HepG2 (cell line): Measurements from ENCODE around the gene CCDC74A. TPM values are rescaled to one million over a fixed set of nuclear protein-coding genes. Genes with fewer than 3 reads are reported as not detected.

ENCODE experiments used
- ATAC-seq: fragments of 200-7000 bp; cut with Tn5 transposase; 3 replicates; pipeline ENCODE4 v1.9.1; 2020; ENCODE audit warnings: mild to moderate bottlenecking, moderate library complexity
- BruUV-seq: library from RNA; stranded (reverse); fragments of 400-500 nt; replicated peaks from 2 replicates; lab custom pipeline; 2021; lab: Mats Ljungman, UMichigan
- CTCF ChIA-PET: fragments of 300-600 bp; formaldehyde crosslinking; extraction: SDS; loops from one replicate; lab custom pipeline; 2021; ENCODE audit warnings: low total read pairs, inconsistent platforms, low intra/inter-chr PET ratio; lab: Yijun Ruan, JAX
- POLR2A ChIA-PET: fragments of 350-600 bp; sonication (Branson Sonifier 250); formaldehyde crosslinking; loops from one replicate; lab custom pipeline; 2020; ENCODE audit warnings: antibody characterized with exemption, inconsistent platforms; lab: Yijun Ruan, JAX
- DNase-seq: peaks from one replicate; pipeline ENCODE4 v3.0.0-alpha.2; 2015; ENCODE audit warnings: low spot score
- FAIRE-seq: peaks from 3 replicates; lab custom pipeline; 2011; peaks lifted over from hg19 to GRCh38; lab: Jason Lieb, UNC
- H2AFZ ChIP-seq: one replicate; pipeline ENCODE4 v1.6.1; 2011; ENCODE audit warnings: low read length, inconsistent platforms
- H3K27ac ChIP-seq: fragments of 300-600 bp; 3 replicates; pipeline ENCODE4 v1.8.0; 2011; ENCODE audit warnings: mixed run types, mild to moderate bottlenecking, mixed read lengths, low read length, inconsistent platforms; ENCODE audit not compliant: insufficient read depth; ENCODE audit errors: extremely low read length
- H3K27me3 ChIP-seq, 2 experiments: fragments of 200-600 bp in 1 of 2; 2 replicates in 1 of 2; 3 replicates in 1 of 2; pipeline versions ENCODE4 v1.6.0 to v1.8.0; 2011; ENCODE audit warnings: low read length in 2 of 2, mild to moderate bottlenecking in 2 of 2, moderate library complexity in 2 of 2, inconsistent platforms in 1 of 2; ENCODE audit not compliant: insufficient read depth in 2 of 2, control insufficient read depth in 1 of 2
- H3K36me3 ChIP-seq, 2 experiments: fragments of 200-600 bp in 1 of 2; replicated peaks in 1 of 2; 2 replicates in 1 of 2; 3 replicates in 1 of 2; pipeline versions ENCODE4 v1.5.1 to v1.8.0; 2011; ENCODE audit warnings: low read length in 2 of 2, inconsistent platforms in 1 of 2; ENCODE audit not compliant: insufficient read depth in 2 of 2, control insufficient read depth in 1 of 2
- H3K4me1 ChIP-seq: 2 replicates; pipeline ENCODE4 v1.5.1; 2012; ENCODE audit warnings: low read length, inconsistent platforms; ENCODE audit not compliant: insufficient read depth
- H3K4me2 ChIP-seq: 2 replicates; pipeline ENCODE4 v1.6.0; 2011; ENCODE audit warnings: low read depth, low read length, inconsistent platforms
- H3K4me3 ChIP-seq, 3 experiments: fragments of 200-600 bp in 1 of 3; sonication (generic), shearing (Covaris generic) in 1 of 3; replicated peaks in 1 of 3; 2 replicates each; pipeline ENCODE4 v1.5.1; 2011 to 2016; ENCODE audit warnings: low read length in 3 of 3, inconsistent platforms in 2 of 3, low read depth in 2 of 3, mild to moderate bottlenecking in 2 of 3, control low read depth in 1 of 3, mixed read lengths in 1 of 3; ENCODE audit not compliant: insufficient read depth in 1 of 3
- H3K79me2 ChIP-seq: one replicate; pipeline ENCODE4 v1.6.1; 2011; ENCODE audit warnings: low read length, inconsistent platforms; ENCODE audit not compliant: insufficient read depth
- H3K9ac ChIP-seq: 2 replicates; pipeline ENCODE4 v1.6.0; 2011; ENCODE audit warnings: mild to moderate bottlenecking, low read depth, low read length, inconsistent platforms; ENCODE audit not compliant: insufficient read depth
- H3K9me3 ChIP-seq: 2 replicates; pipeline ENCODE4 v1.5.1; 2012; ENCODE audit warnings: mild to moderate bottlenecking, low read length
- H4K20me1 ChIP-seq: 2 replicates; pipeline ENCODE4 v1.6.0; 2011; ENCODE audit warnings: inconsistent platforms, mild to moderate bottlenecking, low read length, moderate library complexity; ENCODE audit not compliant: insufficient read depth
- FOSL2 ChIP-seq: sonication (generic); formaldehyde crosslinking; IDR thresholded peaks from 2 replicates; pipeline ENCODE4 v1.4.0; 2020; ENCODE audit warnings: missing genetic modification reagents
- MLLT10 ChIP-seq: sonication (generic); formaldehyde crosslinking; IDR thresholded peaks from 2 replicates; pipeline ENCODE4 v1.4.0; 2020; ENCODE audit warnings: missing genetic modification reagents
- REXO4 ChIP-seq: sonication (generic); formaldehyde crosslinking; IDR thresholded peaks from 2 replicates; pipeline ENCODE4 v1.8.0; 2022; ENCODE audit warnings: missing genetic modification reagents, mild to moderate bottlenecking, borderline replicate concordance
- RNF2 ChIP-seq: fragments of 450-650 bp; conservative IDR thresholded peaks from 2 replicates; pipeline ENCODE4 v1.6.1; 2016; ENCODE audit warnings: low read depth
- STAG1 ChIP-seq: sonication (generic); formaldehyde crosslinking; IDR thresholded peaks from 2 replicates; pipeline ENCODE4 v1.4.0; 2020; ENCODE audit warnings: missing genetic modification reagents
- ZBTB40 ChIP-seq, 2 experiments: fragments of 450-650 bp in 1 of 2; sonication (generic) in 1 of 2; formaldehyde crosslinking in 1 of 2; IDR thresholded peaks; 2 replicates each; pipeline versions ENCODE4 v1.6.1 to v1.8.0; 2016 to 2022; ENCODE audit warnings: antibody characterized with exemption in 1 of 2, mild to moderate bottlenecking in 1 of 2, missing genetic modification reagents in 1 of 2
- ZNF138 ChIP-seq: sonication (generic); formaldehyde crosslinking; IDR thresholded peaks from 2 replicates; pipeline ENCODE4 v1.5.0; 2020; ENCODE audit warnings: mild to moderate bottlenecking, low read depth, missing genetic modification reagents
- ZNF253 ChIP-seq: sonication (generic); formaldehyde crosslinking; IDR thresholded peaks from 2 replicates; pipeline ENCODE4 v1.8.0; 2022; ENCODE audit warnings: mild to moderate bottlenecking, missing genetic modification reagents, borderline replicate concordance
- ZNF546 ChIP-seq: sonication (generic); formaldehyde crosslinking; conservative IDR thresholded peaks from 2 replicates; pipeline ENCODE4 v1.8.1; 2023; ENCODE audit warnings: mild to moderate bottlenecking, missing genetic modification reagents
- WGBS: methylation state at CpG from one replicate; pipeline ENCODE4 v1.1.6; 2017; ENCODE audit warnings: low lambda C conversion rate; 5-methylcytosine and 5-hydroxymethylcytosine counted together
- in situ Hi-C: cut with HindIII; loops from 2 replicates; pipeline ENCODE4 v1.10.0; 2017; ENCODE audit warnings: low pct_unique_long_range_greater_than_20kb; ENCODE audit not compliant: extremely low pct_ligation_motif_present
- intact Hi-C: fragments of 100-400 bp; cut with micrococcal nuclease; formaldehyde crosslinking; loops from one replicate; pipeline ENCODE4 v1.10.0; 2022; ENCODE audit not compliant: unreplicated experiment
- polyA plus RNA-seq, 8 experiments: library from polyadenylated mRNA; depleted of rRNA in 3 of 8; stranded (reverse) in 7 of 8; unstranded in 1 of 8; fragments of >200 nt; fragmentation: Illumina TruSeq in 4 of 8; extraction: Trizol in 4 of 8; gene quantifications; 2 replicates each; pipeline versions ENCODE4 v1.2.1 to v1.2.3, GENCODE V29; 2011 to 2016; ENCODE audit warnings: low read depth in 4 of 8, missing spikeins in 1 of 8, mixed read lengths in 1 of 8; ENCODE audit not compliant: insufficient read depth in 1 of 8
- total RNA-seq, 5 experiments: library from RNA; depleted of rRNA; stranded (reverse); fragments of >200 nt; fragmentation: Illumina TruSeq; extraction: Trizol; gene quantifications; 2 replicates each; pipeline ENCODE4 v1.2.3, GENCODE V29; 2016; ENCODE audit warnings: low read depth in 1 of 5
- TF ChIP-seq, protein P1 (sequence below): sonication (generic); formaldehyde crosslinking; IDR thresholded peaks from 2 replicates; pipeline ENCODE4 v1.8.1; 2023; ENCODE audit warnings: mild to moderate bottlenecking, missing genetic modification reagents

CCDC74A gene
- total and polyA plus RNA-seq, 2 of the 13 experiments (the other 11 are each of a cell fraction or from before 2014, with no cell fraction given): 0.15 to 0.17 TPM

- H2AFZ ChIP-seq: no peak overlapping the region
- ATAC-seq: no peak
- TF ChIP-seq REXO4 (CRISPR knock-in tag) (no peak), MLLT10 (CRISPR knock-in tag) (no peak), ZNF138 (CRISPR knock-in tag) (no peak), ZBTB40 (IDR thresholded peaks at IDR 0.05) (no peak), ZBTB40 (CRISPR knock-in tag; IDR thresholded peaks at IDR 0.05) (no peak), RNF2 (no peak), ZNF546 (CRISPR knock-in tag) (no peak), ZNF253 (CRISPR knock-in tag) (no peak), FOSL2 (no peak), STAG1 (CRISPR knock-in tag) (no peak)
- TF ChIP-seq, protein P1, sequence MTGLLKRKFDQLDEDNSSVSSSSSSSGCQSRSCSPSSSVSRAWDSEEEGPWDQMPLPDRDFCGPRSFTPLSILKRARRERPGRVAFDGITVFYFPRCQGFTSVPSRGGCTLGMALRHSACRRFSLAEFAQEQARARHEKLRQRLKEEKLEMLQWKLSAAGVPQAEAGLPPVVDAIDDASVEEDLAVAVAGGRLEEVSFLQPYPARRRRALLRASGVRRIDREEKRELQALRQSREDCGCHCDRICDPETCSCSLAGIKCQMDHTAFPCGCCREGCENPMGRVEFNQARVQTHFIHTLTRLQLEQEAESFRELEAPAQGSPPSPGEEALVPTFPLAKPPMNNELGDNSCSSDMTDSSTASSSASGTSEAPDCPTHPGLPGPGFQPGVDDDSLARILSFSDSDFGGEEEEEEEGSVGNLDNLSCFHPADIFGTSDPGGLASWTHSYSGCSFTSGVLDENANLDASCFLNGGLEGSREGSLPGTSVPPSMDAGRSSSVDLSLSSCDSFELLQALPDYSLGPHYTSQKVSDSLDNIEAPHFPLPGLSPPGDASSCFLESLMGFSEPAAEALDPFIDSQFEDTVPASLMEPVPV (CRISPR knock-in tag): no peak
- H3K9me3 ChIP-seq: no peaks in the 10 kb centered on the region
- H3K79me2 ChIP-seq: no peaks in the 10 kb centered on the region
- over 99% methylated on average over 13 of the region's 15 CpGs for WGBS
- no peak overlapping the region for H3K4me3 ChIP-seq
- H3K4me1 ChIP-seq: peaks cover 11% of the 10 kb centered on the region
- in situ Hi-C loops: no loop called here
- DNase-seq: no peak
- ChIA-PET CTCF (no interaction called here), POLR2A (interaction anchor here (1.1 kb wide), 1 partner anchor 27 kb away, joined by 3 read pairs; no protein-coding TSS in a partner anchor)
- H3K36me3 ChIP-seq: peaks cover 21 to 24% of the 10 kb centered on the region in 2 experiments; a peak in 4 of 5 replicates
- H3K27ac ChIP-seq: no peak overlapping the region
- no TSS peak for BruUV-seq
- no peaks in the 10 kb centered on the region for H4K20me1 ChIP-seq
- no peak overlapping the region for H3K9ac ChIP-seq
- no peak for FAIRE-seq
- no peaks in the 10 kb centered on the region for H3K27me3 ChIP-seq
- intact Hi-C loops: no loop called here
- H3K4me2 ChIP-seq: no peak overlapping the region
These were observed 8.2 kb upstream of the CCDC74A start for GRCh38 chr2:131519466-131519865.
